EL (cell line): ENCODE measurements around the gene TLL1.

Source experiments
- DNase-seq: peaks from one replicate; pipeline ENCODE4 v3.0.0-alpha.2; 2016

Gene TLL1

GRCh38 chr4:165982934-165983333 is 109.9 kb downstream of the TLL1 start:
- DNase-seq: no peak

- DNase-seq: no peak
Observed at GRCh38 chr4:165986956-165987698, 114.1 kb downstream of the TLL1 start.

- DNase-seq: peak; percentile 77
Observed at GRCh38 chr4:165991325-165992180, 118.5 kb downstream of the TLL1 start.

- peak; percentile 45 for DNase-seq
Observed at GRCh38 chr4:165992283-165992682, 119.2 kb downstream of the TLL1 start.

- peak; percentile 69 for DNase-seq
Observed at GRCh38 chr4:165994701-165995100, 121.7 kb downstream of the TLL1 start.

GRCh38 chr4:166003811-166004210 is 130.8 kb downstream of the TLL1 start:
- no peak for DNase-seq

GRCh38 chr4:166006217-166006616 is 133.2 kb downstream of the TLL1 start:
- DNase-seq: no peak

GRCh38 chr4:166008510-166008909 is 135.5 kb downstream of the TLL1 start:
- DNase-seq: no peak

GRCh38 chr4:166012129-166013030 is 139.3 kb downstream of the TLL1 start:
- DNase-seq: peak; percentile 19

GRCh38 chr4:166014411-166014810 is 141.4 kb downstream of the TLL1 start:
- DNase-seq: no peak

- DNase-seq: peak; percentile 15
Observed at GRCh38 chr4:166017804-166018203, 144.8 kb downstream of the TLL1 start.

- no peak for DNase-seq
Observed at GRCh38 chr4:166019441-166020220, 146.6 kb downstream of the TLL1 start.

- no peak for DNase-seq
Observed at GRCh38 chr4:166021617-166022016, 148.6 kb downstream of the TLL1 start.

GRCh38 chr4:166034965-166035364 is 161.9 kb downstream of the TLL1 start:
- no peak for DNase-seq

GRCh38 chr4:166039822-166040221 is 166.8 kb downstream of the TLL1 start:
- DNase-seq: no peak

- peak; percentile 1 for DNase-seq
Observed at GRCh38 chr4:166042510-166043055, 169.5 kb downstream of the TLL1 start.

GRCh38 chr4:166043801-166044200 is 170.8 kb downstream of the TLL1 start:
- no peak for DNase-seq

- DNase-seq: no peak
Observed at GRCh38 chr4:166044871-166045270, 171.8 kb downstream of the TLL1 start.

- no peak for DNase-seq
Observed at GRCh38 chr4:166045457-166045856, 172.4 kb downstream of the TLL1 start.

- DNase-seq: no peak
Observed at GRCh38 chr4:166049036-166049435, 176.0 kb downstream of the TLL1 start.

GRCh38 chr4:166064721-166065120 is 191.7 kb downstream of the TLL1 start:
- peak; percentile 26 for DNase-seq

GRCh38 chr4:166065324-166065723 is 192.3 kb downstream of the TLL1 start:
- no peak for DNase-seq
